Mucosa of descending colon (tissue), 3 donors: ENCODE data around the gene RNU6-9. TPM values are rescaled to one million over a fixed set of nuclear protein-coding genes. Genes with fewer than 3 reads are reported as not detected.
"Not testable (repeated sequence)": the region's sequence is repeated elsewhere in the genome, so short reads cannot be mapped to it uniquely, and the experiment has no call there.

ENCODE experiments used
- ATAC-seq: fragments of 200-7000 bp; cut with Tn5 transposase; one replicate; pipeline ENCODE4 v1.9.1; 2020; ENCODE audit warnings: mild to moderate bottlenecking, moderate library complexity
- DNase-seq, 3 donors: peaks; one replicate each; pipeline ENCODE4 v3.0.0-alpha.2; 2020
- H3K36me3 ChIP-seq: fragments of 200-600 bp; one replicate; pipeline ENCODE4 v1.8.0; 2021; ENCODE audit warnings: low read depth, mild to moderate bottlenecking
- H3K4me1 ChIP-seq: fragments of 200-600 bp; one replicate; pipeline ENCODE4 v1.8.0; 2021; ENCODE audit warnings: low read depth, mild to moderate bottlenecking
- H3K4me3 ChIP-seq: fragments of 200-600 bp; one replicate; pipeline ENCODE4 v1.8.0; 2021; ENCODE audit warnings: mild to moderate bottlenecking
- H3K9me3 ChIP-seq: fragments of 200-600 bp; one replicate; pipeline ENCODE4 v1.8.0; 2021; ENCODE audit warnings: mild to moderate bottlenecking
- intact Hi-C, 2 donors: fragments of 100-400 bp; cut with DNase I in 1 of 2; cut with micrococcal nuclease in 1 of 2; formaldehyde crosslinking; loops; one replicate each; pipeline versions ENCODE4 v1.11.0 to v1.11.1; 2022; cut with DNase I, micrococcal nuclease
- total RNA-seq, 3 donors: library from RNA; stranded (reverse); fragmentation: NEBNext Ultra II Directional in 2 of 3; extraction: Animal tissue kit (Norgen Biotek cat#: 25700) in 2 of 3; gene quantifications; one replicate each; pipeline versions ENCODE4 v1.2.1 to v1.2.4, GENCODE V29; 2021 to 2023
- TF ChIP-seq, protein P1 (sequence below): fragments of 200-600 bp; IDR thresholded peaks from one replicate; pipeline ENCODE4 v1.8.0; 2022; ENCODE audit warnings: antibody characterized with exemption, mild to moderate bottlenecking
- donor health status: DM: no; HTN: no; CAD: no; lungs with moderate emphysema.
- donor health status: DM: no; HTN: no; CAD: no.
- donor health status: DM: no; HTN: yes; CAD: no.

RNU6-9 gene
- total RNA-seq, 3 donors from 2014 or later = not detected

DNA sequence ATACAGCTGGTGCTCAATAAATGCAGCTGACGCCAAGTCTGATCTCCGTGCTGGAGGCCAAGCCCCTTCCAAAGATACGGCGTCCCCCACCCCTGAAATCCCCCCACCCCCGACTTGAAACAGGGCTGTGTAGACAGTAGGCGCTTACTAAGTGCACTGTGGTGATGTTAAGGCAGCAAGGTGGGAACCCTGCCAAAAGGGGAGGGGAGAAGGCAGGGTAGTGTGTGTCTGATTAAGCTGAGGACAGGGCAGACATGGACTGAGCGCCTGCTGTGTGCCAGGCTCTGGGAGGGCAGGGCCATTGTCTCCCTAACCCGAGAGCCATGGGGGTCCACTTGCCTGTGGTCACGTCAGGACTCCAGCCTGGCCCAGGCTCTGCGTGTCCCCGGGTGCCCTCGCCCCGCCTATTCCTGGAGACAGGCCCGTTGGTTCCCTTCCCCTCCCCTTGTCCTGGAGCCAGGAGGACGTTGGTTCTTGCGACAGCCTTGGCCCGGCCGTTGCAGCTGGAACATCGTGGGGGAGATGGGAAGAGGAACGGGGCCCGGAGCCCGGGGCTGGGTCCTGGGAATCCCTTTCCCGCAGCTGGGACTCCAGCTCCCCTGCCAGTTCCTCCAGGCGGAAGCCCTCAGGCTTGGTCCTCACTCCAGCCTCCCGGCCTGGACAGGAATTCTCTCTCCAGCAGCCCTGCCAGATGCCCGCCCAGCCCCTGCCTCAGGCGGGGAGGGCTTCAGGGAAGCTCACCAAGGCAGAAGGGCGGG is 42.9 kb upstream of the RNU6-9 start:
- DNase-seq (peak; percentile 75 to 86 (median 75)), ATAC-seq (peak; percentile 84)
- no peak overlapping the region for H3K4me3 ChIP-seq
- intact Hi-C loops = loop anchor here in 1 of 2 donors (10.0 kb wide), 1 partner anchor 134 kb away; the partner anchor contains the start of gene WDR18
- H3K36me3 ChIP-seq = no peaks in the 10 kb centered on the region
- peaks cover 3% of the 10 kb centered on the region for H3K4me1 ChIP-seq
- TF ChIP-seq, protein P1, sequence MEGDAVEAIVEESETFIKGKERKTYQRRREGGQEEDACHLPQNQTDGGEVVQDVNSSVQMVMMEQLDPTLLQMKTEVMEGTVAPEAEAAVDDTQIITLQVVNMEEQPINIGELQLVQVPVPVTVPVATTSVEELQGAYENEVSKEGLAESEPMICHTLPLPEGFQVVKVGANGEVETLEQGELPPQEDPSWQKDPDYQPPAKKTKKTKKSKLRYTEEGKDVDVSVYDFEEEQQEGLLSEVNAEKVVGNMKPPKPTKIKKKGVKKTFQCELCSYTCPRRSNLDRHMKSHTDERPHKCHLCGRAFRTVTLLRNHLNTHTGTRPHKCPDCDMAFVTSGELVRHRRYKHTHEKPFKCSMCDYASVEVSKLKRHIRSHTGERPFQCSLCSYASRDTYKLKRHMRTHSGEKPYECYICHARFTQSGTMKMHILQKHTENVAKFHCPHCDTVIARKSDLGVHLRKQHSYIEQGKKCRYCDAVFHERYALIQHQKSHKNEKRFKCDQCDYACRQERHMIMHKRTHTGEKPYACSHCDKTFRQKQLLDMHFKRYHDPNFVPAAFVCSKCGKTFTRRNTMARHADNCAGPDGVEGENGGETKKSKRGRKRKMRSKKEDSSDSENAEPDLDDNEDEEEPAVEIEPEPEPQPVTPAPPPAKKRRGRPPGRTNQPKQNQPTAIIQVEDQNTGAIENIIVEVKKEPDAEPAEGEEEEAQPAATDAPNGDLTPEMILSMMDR = no peak
- H3K9me3 ChIP-seq = no peaks in the 10 kb centered on the region

DNA sequence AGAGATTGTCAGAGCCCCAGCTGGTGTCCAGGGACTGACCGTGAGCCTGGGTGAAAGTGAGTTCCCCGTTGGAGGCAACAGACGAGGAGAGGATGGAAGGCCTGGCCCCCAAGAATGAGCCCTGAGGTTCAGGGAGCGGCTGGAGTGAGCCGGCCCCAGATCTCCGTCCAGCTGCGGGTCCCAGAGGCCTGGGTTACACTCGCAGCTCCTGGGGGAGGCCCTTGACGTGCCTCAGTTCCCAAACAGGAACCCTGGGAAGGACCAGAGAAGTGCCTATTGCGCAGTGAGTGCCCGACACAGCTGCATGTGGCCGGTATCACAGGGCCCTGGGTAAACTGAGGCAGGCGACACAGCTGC is 42.3 kb upstream of the RNU6-9 start:
- peaks cover 3% of the 10 kb centered on the region for H3K4me1 ChIP-seq
- H3K4me3 ChIP-seq = no peak overlapping the region
- ATAC-seq = no peak
- intact Hi-C loops = loop anchor here in 1 of 2 donors (10.0 kb wide), 1 partner anchor 134 kb away; the partner anchor contains the start of gene WDR18
- DNase-seq = no peak
- H3K36me3 ChIP-seq = no peaks in the 10 kb centered on the region
- no peaks in the 10 kb centered on the region for H3K9me3 ChIP-seq
- TF ChIP-seq, protein P1 = no peak

DNA sequence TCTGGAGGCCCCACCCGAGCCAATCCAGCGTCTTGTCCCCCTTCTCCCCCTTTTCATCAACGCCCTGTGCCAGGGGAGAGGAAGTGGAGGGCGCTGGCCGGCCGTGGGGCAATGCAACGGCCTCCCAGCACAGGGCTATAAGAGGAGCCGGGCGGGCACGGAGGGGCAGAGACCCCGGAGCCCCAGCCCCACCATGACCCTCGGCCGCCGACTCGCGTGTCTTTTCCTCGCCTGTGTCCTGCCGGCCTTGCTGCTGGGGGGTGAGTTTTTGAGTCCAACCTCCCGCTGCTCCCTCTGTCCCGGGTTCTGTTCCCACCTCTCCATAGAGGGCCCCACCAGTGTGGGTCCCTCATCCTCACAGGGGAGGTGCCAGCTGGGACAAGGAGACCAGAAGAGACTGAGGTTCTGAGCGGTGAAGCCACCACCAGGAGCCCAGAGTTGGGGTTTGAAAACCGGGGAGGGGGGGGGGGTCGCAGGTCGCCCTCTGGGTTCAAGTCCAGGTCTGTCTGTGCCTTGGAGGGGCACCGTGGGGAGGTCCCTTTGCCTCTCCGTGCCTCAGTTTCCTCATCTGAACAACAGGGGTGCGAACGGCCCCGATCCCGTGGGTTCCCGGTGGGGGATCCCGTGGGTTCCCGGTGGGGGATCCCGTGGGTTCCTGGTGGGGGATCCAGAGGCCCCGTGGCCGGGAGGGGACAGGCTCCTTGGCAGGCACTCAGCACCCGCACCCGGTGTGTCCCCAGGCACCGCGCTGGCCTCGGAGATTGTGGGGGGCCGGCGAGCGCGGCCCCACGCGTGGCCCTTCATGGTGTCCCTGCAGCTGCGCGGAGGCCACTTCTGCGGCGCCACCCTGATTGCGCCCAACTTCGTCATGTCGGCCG is 40.9 kb upstream of the RNU6-9 start, which contains the start of gene ELANE:
TSS of gene ELANE (plus strand) at position 168 of the 878 bp plus-strand sequence. CDS start at position 194, 26 bp downstream.
- Histone ChIP-seq H3K4me1 (peaks cover 3% of the 10 kb centered on the region), H3K36me3 (no peaks in the 10 kb centered on the region), H3K9me3 (no peaks in the 10 kb centered on the region), H3K4me3 (no peak within 1 kb of the TSS)
- ATAC-seq (no peak), DNase-seq (peak in 1 of 3 donors; percentile 51)
- intact Hi-C loops = loop anchor here in 1 of 2 donors (10.0 kb wide), 1 partner anchor 132 kb away; the partner anchor contains the start of gene WDR18
- TF ChIP-seq, protein P1 = no peak

DNA sequence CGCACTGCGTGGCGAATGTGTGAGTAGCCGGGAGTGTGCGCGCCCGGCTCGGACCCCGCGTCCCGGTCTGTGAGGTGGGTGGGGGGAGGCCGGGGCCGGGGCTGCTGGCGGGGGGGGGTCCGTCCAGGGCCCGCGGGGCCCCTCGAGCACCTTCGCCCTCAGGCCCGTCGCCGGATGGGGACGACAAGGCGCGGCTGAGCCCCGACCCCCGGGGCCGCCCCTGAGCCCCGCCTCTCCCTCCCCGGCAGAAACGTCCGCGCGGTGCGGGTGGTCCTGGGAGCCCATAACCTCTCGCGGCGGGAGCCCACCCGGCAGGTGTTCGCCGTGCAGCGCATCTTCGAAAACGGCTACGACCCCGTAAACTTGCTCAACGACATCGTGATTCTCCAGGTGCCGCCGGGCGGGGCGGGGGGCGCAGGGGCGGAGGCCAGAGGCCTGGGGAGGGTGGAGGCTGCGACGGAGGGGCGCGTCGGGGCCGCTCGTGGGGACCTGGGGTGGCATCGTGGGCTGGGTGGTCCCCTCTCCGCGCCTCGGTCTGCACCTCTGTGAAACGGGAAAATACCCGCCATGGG is 40.2 kb upstream of the RNU6-9 start:
- Histone ChIP-seq H3K36me3 (no peaks in the 10 kb centered on the region), H3K4me1 (peaks cover 3% of the 10 kb centered on the region), H3K9me3 (no peaks in the 10 kb centered on the region), H3K4me3 (no peak overlapping the region)
- DNase-seq (peak in 1 of 3 donors; percentile 45), ATAC-seq (no peak)
- intact Hi-C loops = loop anchor here in 1 of 2 donors (10.0 kb wide), 1 partner anchor 132 kb away; the partner anchor contains the start of gene WDR18
- TF ChIP-seq, protein P1 = no peak

DNA sequence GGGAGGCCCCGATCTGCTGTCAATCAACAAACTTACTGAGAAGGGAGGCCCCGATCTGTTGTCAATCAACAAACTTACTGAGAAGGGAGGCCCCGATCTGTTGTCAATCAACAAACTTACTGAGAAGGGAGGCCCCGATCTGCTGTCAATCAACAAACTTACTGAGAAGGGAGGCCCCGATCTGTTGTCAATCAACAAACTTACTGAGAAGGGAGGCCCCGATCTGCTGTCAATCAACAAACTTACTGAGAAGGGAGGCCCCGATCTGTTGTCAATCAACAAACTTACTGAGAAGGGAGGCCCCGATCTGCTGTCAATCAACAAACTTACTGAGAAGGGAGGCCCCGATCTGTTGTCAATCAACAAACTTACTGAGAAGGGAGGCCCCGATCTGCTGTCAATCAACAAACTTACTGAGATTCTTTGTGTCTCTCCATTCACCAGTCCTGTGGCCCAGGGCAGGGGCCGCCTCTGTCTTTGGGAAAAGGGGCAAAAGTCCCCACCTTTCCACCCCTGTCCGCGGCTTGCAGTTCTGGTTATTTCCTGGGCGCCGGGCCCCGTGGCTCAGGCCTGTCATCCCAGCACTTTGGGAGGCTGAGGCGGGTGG is 39.6 kb upstream of the RNU6-9 start:
- not testable (repeated sequence) for H3K4me1 ChIP-seq, H3K4me3 ChIP-seq, H3K9me3 ChIP-seq, ATAC-seq, H3K36me3 ChIP-seq
- intact Hi-C loops = loop anchor here in 1 of 2 donors (10.0 kb wide), 1 partner anchor 131 kb away; the partner anchor contains the start of gene WDR18
- DNase-seq = peak in 1 of 3 donors; percentile 47
